ENCODE data around the gene FAM9C. TPM values are rescaled to one million over a fixed set of nuclear protein-coding genes. Genes with fewer than 3 reads are reported as not detected.

The FAM9C gene
- total RNA-seq, 4 donors from 2014 or later, result 0.57 to 1.6 TPM; not detected in 2

GRCh38 chrX:13043138-13043537 lies 1.3 kb downstream of the FAM9C start:
- Histone ChIP-seq H3K27me3 (no peaks in the 10 kb centered on the region), H3K36me3 (no peaks in the 10 kb centered on the region), H3K4me1 (no peaks in the 10 kb centered on the region), H3K4me3 (no peak overlapping the region), H3K27ac (no peak overlapping the region), H3K9me3 (no peaks in the 10 kb centered on the region)
- DNase-seq, result no peak
- TF ChIP-seq, protein P1, sequence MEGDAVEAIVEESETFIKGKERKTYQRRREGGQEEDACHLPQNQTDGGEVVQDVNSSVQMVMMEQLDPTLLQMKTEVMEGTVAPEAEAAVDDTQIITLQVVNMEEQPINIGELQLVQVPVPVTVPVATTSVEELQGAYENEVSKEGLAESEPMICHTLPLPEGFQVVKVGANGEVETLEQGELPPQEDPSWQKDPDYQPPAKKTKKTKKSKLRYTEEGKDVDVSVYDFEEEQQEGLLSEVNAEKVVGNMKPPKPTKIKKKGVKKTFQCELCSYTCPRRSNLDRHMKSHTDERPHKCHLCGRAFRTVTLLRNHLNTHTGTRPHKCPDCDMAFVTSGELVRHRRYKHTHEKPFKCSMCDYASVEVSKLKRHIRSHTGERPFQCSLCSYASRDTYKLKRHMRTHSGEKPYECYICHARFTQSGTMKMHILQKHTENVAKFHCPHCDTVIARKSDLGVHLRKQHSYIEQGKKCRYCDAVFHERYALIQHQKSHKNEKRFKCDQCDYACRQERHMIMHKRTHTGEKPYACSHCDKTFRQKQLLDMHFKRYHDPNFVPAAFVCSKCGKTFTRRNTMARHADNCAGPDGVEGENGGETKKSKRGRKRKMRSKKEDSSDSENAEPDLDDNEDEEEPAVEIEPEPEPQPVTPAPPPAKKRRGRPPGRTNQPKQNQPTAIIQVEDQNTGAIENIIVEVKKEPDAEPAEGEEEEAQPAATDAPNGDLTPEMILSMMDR (IDR thresholded peaks at IDR 0.05), result no peak
- TF ChIP-seq POLR2A (IDR thresholded peaks at IDR 0.05), result no peak

DNA sequence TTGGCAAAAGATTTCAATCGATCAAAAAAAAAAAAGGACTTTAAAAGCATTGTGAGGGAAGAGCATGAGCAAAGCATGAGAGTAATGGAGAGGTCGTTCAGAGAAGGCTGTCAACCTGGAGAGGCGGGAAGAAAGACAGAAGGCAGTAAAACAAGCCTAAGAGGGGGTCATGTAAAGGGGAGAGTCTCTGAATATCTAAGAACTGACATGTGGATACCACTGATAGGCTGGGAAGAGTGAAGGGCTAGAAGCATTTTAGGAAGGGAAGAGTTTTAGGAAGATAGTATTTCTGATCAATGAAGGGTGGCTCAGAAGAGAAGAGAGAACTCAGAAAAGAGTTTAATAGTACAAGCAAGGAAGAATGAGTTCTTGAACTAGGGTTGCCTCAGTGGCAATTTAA lies 7.5 kb downstream of the FAM9C start:
- TF ChIP-seq, protein P1 (IDR thresholded peaks at IDR 0.05), result no peak
- H3K36me3 ChIP-seq, result no peaks in the 10 kb centered on the region
- H3K4me3 ChIP-seq, result no peak overlapping the region
- DNase-seq, result no peak
- H3K4me1 ChIP-seq, result no peaks in the 10 kb centered on the region
- no peak overlapping the region for H3K27ac ChIP-seq
- no peaks in the 10 kb centered on the region for H3K27me3 ChIP-seq
- H3K9me3 ChIP-seq, result no peaks in the 10 kb centered on the region

DNA sequence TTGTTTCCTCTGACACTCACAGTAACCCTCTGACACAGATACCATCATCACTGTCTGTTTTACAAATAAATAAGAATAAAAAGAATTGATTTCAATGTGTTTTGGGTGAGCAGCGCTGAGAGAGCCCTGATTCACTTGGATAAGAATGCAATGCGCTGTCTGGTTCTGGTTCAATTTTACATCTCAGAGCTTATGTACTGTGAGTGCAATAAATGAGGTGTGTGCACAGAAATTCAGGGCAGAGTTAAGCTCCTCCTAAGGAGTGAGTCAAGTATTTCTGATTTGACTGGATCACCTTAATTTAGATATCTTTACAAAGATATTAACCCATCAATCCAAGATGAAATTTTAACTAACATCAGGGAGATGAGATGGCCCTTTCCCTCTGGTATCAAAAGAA lies 11.2 kb downstream of the FAM9C start:
- no peak for TF ChIP-seq POLR2A (IDR thresholded peaks at IDR 0.05)
- TF ChIP-seq, protein P1 (IDR thresholded peaks at IDR 0.05), result no peak
- no peak overlapping the region for H3K27ac ChIP-seq
- H3K9me3 ChIP-seq, result no peaks in the 10 kb centered on the region
- no peak overlapping the region for H3K4me3 ChIP-seq
- peaks cover 0 to 24% (median 0%) of the 10 kb centered on the region in 4 donors for H3K4me1 ChIP-seq
- no peaks in the 10 kb centered on the region for H3K36me3 ChIP-seq
- no peak for DNase-seq
- H3K27me3 ChIP-seq, result no peaks in the 10 kb centered on the region

DNA sequence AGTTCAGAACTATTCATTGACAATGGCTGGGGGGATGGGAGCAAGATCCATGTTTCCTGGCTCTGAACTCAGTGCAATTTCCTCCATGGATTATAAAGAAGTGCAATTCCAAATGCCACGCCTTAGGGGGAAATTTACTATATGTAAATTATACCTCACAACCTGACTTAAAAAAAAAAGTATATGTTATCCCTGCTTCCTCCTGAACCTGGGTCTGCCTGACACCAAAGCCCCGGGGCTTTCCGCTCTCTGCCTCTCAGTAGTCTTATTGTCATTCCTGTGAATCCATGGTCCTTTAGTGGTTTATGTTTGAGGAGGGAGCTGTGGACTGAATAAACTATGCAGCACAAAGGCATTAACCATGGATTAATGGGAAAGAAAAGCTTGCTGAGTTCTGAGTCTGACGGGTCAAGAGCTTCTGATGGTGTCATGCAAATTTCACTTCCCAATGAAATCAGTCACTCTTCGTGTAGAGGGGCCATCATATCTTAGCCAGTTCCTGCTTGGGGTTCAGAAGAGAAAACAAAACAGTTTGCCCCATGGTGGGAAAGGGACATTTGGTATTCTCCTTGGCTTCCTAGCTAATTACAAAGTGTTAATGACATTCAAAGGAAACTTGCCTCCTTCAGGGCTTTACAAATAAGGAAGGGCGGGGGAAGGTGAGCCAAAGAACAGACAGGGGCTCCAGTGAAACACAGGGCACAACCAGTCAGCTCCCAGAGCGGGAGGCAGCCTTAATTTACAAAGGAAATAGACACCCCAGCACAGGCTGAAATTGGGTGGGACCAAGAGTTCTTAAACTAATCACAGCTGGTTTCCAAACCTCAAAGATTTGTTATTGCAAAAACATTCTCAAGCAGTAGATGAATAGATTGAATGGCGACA lies 14.3 kb downstream of the FAM9C start:
- Histone ChIP-seq H3K27me3 (no peaks in the 10 kb centered on the region), H3K9me3 (no peaks in the 10 kb centered on the region), H3K4me3 (no peak overlapping the region), H3K27ac (peak overlapping the region; percentile 27 to 81 (median 55)), H3K4me1 (peaks cover 0 to 24% (median 0%) of the 10 kb centered on the region in 4 donors), H3K36me3 (no peaks in the 10 kb centered on the region)
- TF ChIP-seq POLR2A (IDR thresholded peaks at IDR 0.05), result no peak
- TF ChIP-seq, protein P1 (IDR thresholded peaks at IDR 0.05), result no peak
- DNase-seq, result no peak

DNA sequence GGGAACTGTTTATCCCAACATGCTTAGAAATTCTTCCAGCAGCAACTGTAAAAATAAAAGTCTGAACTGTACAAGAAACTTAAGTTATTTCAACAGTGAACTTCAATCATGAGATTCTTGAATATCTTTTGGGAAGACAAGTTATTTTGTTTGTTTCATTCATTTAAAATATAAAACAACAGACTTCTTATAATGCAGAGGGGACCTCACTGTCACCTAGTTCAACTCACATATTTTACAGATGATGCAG lies 14.9 kb downstream of the FAM9C start:
- Histone ChIP-seq H3K27ac (peak overlapping the region; percentile 40 to 81 (median 64)), H3K9me3 (no peaks in the 10 kb centered on the region), H3K27me3 (no peaks in the 10 kb centered on the region), H3K4me3 (no peak overlapping the region), H3K36me3 (no peaks in the 10 kb centered on the region), H3K4me1 (peaks cover 0 to 24% (median 0%) of the 10 kb centered on the region in 4 donors)
- TF ChIP-seq, protein P1 (IDR thresholded peaks at IDR 0.05), result no peak
- no peak for TF ChIP-seq POLR2A (IDR thresholded peaks at IDR 0.05)
- DNase-seq, result no peak

Measured in Peyer's patch (tissue), 4 donors.